ENCODE results near the gene RPH3AL.

GRCh38 chr17:347309-347899, 5.2 kb downstream of the RPH3AL start:
- TF ChIP-seq POLR2A (IDR thresholded peaks at IDR 0.05): no peak
- TF ChIP-seq CTCF (IDR thresholded peaks at IDR 0.05): no peak
- no peak for TF ChIP-seq EP300 (IDR thresholded peaks at IDR 0.05)

Data from tibial nerve (tissue), 4 donors.